ENCODE results near the gene DGLUCY.
"Not testable (repeated sequence)": the region's sequence is repeated elsewhere in the genome, so short reads cannot be mapped to it uniquely, and the experiment has no call there.

Gene DGLUCY

GRCh38 chr14:91139776-91140175, 25.9 kb downstream of the DGLUCY start:
- no peak for DNase-seq

DNA sequence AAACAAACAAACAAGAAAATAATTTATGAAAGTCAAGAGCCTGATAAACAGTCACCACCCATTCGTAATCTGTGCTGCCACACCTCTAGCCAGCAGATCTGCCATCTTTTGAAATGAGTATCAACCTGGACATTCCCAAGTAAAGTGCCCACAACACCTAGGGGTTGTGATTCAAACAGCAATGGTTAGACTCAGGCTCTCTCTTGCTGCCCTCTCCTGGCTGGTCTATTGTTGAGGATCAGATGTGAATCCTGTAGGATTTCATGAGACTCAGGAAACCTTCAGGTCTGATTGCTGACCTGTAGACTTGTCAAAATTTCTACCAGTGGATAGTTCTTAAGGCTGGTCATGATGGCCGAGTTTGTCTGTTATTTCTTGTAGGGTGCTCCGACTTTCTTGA, 26.8 kb downstream of the DGLUCY start:
- DNase-seq = no peak

GRCh38 chr14:91142214-91142668, 28.4 kb downstream of the DGLUCY start:
- no peak for DNase-seq

GRCh38 chr14:91143862-91144261, 30.0 kb downstream of the DGLUCY start:
- no peak for DNase-seq

DNA sequence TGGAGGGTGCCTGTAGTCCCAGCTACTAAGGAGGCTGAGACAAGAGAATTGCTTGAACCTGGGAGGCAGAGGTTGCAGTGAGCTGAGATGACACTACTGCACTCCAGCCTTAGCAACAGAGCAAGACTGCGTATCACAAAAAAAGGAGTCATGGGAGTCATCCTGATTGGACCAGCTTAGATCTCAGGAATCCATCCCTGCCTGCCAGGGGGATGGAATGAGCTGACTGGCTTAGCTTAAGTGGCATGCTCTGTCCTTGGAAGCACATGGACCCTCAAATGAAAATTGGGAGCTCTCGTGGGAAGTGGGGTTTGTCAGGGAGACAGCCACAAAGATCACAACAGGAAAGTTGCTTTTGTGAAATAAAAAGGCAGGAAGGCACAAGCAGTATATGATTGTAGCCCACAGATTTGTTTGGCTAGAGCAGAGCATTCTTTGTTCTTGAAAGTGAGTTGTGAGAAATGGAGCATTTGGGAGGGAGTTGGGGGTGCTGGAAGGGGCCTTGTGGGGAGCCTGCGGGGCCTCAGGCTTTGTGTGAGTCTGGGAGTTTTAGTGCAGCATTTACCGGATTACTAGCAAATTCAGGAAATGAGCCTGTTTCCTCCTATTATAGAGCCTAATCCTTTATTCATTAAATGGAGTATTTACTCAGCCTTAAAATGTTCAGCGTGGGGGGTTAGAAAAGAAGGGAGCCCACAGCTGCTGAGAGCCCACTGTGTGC, 30.7 kb downstream of the DGLUCY start:
- DNase-seq = no peak

DNA sequence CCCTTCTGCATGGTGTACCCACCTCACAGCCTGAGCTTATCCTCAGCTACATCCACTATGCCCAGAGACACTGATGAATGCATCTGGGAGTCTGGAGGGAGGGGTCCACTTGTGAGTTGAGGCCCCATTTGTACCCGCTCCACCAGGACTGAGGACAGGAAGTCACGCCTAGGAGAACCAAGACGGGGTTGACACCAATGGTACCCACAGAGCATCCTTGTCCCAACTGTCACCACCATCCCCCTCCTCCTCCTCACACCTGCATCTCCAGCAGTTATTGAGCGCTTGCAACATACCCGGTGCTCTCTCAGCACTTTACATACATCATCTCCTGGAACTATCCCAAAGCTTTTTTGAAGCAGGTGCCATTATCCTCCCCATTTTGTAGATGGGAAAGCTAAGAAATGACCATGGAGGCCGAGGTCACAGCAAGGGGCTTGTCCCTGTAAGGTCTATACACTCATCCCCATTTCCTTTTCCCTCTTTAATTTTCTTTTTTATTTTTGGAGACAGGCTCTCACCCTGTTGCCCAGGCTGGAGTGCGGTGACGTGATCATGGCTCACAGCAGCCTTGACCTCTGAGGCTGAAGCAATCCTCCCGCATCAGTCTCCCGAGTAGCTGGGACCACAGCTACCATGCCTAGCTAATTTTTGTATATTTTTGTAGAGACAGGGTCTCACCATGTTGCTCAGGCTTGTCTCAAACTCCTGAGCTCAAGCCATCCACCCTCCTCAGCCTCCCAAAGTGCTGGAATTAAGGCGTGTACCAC, 31.7 kb downstream of the DGLUCY start:
- no peak for DNase-seq

GRCh38 chr14:91146661-91147060, 32.8 kb downstream of the DGLUCY start:
- no peak for DNase-seq

- no peak for DNase-seq
Measured at GRCh38 chr14:91149462-91149861, 35.6 kb downstream of the DGLUCY start.

GRCh38 chr14:91152499-91152898, 38.6 kb downstream of the DGLUCY start:
- DNase-seq = no peak

- DNase-seq = no peak
Measured at GRCh38 chr14:91153360-91153759, 39.5 kb downstream of the DGLUCY start.

GRCh38 chr14:91154851-91155625, 41.2 kb downstream of the DGLUCY start:
- DNase-seq = no peak

DNA sequence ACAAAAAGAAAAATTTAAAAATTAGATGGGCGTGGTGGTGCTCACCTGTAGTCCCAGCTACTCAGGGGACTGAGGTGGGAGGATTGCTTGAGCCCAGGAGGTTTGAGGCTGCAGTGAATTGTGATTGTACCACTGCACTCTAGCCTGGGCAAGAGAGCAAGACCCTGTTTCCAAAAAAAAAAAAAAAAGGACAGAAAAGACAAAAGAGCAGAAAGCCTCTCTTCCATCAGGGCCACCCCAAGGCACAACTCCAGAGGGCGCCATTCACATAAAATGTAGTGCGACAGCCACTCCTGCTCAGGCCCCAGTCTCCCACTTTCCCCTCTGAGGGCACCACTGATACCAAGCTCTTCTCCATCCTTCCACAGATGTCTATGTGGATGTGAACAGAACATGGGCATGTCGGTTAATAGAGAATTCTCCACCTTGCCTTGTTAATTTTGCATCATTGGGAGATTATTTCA, 41.8 kb downstream of the DGLUCY start:
- no peak for DNase-seq

DNA sequence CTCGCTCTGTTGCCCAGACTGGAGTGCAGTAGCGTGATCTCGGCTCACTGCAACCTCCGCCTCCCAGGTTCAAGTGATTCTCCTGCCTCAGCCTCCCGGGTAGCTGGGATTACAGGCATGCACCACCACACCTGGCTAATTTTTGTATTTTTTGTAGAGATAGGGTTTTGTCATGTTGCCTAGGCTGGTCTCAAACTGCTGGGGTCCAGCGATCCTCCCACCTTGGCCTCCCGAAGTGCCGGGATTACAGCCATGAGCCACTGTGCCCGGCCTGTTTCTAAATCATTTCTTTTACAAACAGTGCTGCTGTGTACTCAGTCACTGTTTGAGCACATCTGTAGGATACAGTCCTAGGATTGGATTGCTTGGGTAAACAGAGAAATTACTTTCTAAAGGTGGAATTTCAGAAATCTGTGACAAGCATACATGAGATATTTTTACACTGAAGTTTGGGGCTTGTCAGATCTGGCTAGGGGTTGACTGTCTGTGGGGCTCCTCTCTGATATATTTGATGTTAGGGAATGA, 42.3 kb downstream of the DGLUCY start:
- not testable (repeated sequence) for DNase-seq

- not testable (repeated sequence) for DNase-seq
Measured at GRCh38 chr14:91156877-91157276, 43.0 kb downstream of the DGLUCY start.

GRCh38 chr14:91158091-91158790, 44.4 kb downstream of the DGLUCY start:
- no peak for DNase-seq

DNA sequence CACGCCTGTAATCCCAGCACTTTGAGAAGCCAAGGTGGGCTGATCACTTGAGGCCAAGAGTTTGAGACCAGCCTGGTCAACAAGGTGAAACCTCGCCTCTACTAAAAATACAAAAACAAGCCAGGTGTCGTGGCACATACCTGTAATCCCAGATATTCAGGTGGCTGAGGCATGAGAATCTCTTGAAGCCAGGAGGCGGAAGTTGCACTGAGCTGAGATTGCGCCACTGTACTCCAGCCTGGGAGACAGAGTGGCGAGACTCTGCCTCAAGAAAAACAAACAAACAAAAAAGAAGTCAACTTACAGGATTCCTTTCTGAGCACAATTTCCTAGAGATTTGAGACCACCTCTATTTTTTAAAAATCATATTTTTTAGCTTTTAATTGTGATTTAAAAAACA, 45.3 kb downstream of the DGLUCY start:
- no peak for DNase-seq

DNA sequence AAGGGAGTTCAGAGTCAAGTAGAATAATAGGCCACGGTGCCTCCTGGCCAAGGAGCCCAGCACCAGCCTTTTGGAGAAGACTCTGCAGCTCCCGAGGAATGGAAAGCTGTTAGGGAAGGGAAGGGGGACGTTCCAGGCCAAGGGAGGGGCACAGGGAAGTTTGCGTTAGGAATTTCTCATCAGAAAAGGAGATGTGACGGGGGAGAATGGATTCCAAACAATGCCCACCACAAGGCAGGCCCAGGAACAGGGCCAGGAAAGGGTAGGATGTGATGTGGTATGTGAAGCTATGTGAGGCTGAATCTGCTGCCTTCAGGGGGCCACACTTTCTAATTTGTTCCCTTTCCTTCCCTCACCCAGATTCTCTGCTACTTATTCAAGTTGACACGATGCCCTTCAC, 46.0 kb downstream of the DGLUCY start:
- no peak for DNase-seq

DNA sequence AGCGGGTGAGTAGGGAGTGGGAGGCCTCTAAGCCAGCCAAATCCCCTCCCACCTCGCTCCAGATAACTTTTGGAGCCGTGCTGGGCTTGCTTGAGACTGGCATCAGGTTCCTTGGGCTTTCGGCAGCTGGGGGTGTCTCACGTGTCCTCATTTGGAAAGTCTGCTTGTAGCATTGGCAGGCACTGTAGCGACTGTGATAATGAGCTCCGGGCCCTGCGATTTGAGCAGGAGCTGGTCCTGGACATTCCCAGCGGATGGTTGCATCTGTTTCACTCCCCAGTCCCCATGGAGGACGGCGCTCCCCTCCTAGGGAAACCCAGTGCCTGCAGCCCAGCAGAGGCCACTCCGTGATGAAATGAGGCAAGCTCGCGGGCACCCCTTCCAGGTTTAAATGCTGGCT, 49.4 kb downstream of the DGLUCY start:
- no peak for DNase-seq

DNA sequence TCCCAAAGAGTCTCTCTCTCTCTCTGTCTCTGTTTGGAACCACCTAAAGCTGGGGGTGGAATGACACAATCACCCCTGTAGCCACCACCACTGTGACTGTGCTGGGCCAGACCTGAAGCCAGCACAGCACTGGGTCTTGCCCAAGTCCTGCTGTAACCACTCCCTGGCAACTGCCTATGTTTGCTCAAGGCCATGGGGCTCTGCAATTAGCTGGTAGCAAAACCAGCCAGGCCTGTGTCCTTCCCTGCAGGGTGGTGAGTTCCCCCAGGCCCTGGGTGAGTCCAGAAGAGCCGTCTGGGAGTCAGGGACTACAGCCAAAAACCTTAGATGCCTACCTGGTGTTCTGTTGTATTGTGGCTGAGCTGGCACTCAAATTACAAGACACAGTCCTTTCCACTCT, 50.8 kb downstream of the DGLUCY start:
- no peak for DNase-seq

DNA sequence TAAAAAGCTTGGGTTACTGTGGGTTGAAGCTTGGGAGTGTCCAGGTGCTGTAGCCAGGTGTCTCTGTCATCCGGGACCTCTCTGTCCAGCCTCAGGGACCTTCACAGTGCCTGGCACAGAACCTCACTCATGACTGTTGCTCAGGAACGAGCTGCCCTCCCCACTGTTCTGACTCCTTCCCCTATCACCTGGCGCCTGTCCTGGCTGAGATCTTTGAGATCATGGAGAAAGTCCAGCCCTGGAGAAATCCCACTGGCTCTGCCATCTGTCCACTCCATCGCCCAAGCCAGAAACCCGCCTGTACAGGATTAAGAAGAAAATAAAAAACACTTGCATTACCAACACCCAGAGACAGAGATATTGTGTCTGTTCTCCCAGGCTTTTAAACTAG, 53.5 kb downstream of the DGLUCY start:
- DNase-seq = no peak

DNA sequence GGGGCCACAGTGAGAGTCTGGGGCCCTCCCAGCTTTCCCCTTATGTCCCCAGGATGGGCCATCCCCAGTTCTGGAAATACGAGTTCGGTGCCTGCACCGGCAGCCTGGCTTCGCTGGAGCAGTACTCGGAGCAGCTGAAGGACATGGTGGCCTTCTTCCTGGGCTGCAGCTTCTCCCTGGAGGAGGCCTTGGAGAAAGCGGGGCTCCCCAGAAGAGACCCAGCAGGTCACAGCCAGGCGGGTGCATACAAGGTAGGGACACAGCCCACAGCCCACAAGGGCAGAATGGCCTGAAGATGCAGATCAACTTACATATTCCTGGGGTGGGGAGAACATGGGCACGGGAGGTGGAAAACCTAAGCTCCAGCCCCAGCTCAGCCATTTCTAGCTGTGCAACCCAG, 56.1 kb downstream of the DGLUCY start:
- no peak for DNase-seq

DNA sequence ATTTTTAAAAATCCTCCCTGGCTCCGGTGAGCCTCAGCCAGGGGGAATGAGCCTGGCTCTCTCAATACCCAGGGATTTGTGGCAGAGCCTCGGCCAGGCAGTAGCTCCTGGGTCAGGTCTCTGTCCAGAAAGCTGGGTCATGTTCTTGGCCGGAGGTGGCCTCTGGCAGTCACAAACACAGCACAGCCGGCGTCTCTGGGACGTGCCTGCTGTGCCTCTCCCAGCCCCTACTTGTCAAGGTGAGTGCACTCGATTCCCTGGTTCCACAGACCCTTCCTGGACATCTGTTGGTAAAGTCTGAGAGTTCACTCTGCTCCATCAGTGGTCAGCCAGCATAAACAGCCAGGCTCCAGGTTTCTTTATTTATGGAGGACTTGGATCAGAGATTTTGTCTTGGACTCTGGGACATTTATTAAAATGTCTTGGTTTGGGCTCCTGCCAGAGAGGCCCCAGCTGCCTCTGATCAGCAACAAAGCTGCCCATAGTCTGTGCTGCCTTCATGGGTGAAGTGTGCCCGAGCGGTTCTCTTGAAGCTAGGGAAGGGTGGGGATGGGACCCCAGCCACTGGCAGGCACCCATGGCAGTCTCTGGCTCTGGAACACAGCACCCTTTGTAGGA, 56.7 kb downstream of the DGLUCY start:
- DNase-seq = no peak
